Trophoblast cell (in vitro differentiated cells and primary cell): Measurements from ENCODE around the gene TNS4.

Experiments
- DNase-seq, 2 donors: peaks; one replicate each; pipeline ENCODE4 v3.0.0-alpha.2; 2016
- H2AFZ ChIP-seq: 2 replicates; pipeline ENCODE4 v1.6.1; 2013; ENCODE audit warnings: low read length, moderate library complexity, mild to moderate bottlenecking; ENCODE audit not compliant: insufficient read depth, poor library complexity
- H2AK5ac ChIP-seq: 2 replicates; pipeline ENCODE4 v1.6.1; 2013; ENCODE audit warnings: mild to moderate bottlenecking, low read length
- H2BK120ac ChIP-seq: 2 replicates; pipeline ENCODE4 v1.6.1; 2013; ENCODE audit warnings: low read length, mild to moderate bottlenecking, moderate library complexity; ENCODE audit not compliant: insufficient read depth, poor library complexity
- H2BK12ac ChIP-seq: 2 replicates; pipeline ENCODE4 v1.6.1; 2013; ENCODE audit warnings: mild to moderate bottlenecking, low read length, moderate library complexity
- H2BK5ac ChIP-seq: 2 replicates; pipeline ENCODE4 v1.6.1; 2013; ENCODE audit warnings: low read length, low read depth, moderate library complexity, mild to moderate bottlenecking; ENCODE audit not compliant: poor library complexity
- H3K14ac ChIP-seq: 2 replicates; pipeline ENCODE4 v1.6.1; 2013; ENCODE audit warnings: mild to moderate bottlenecking, low read length
- H3K18ac ChIP-seq: 2 replicates; pipeline ENCODE4 v1.6.1; 2013; ENCODE audit warnings: mild to moderate bottlenecking, low read length
- H3K23ac ChIP-seq: 2 replicates; pipeline ENCODE4 v1.6.1; 2013; ENCODE audit warnings: low read length
- H3K27ac ChIP-seq: 2 replicates; pipeline ENCODE4 v1.5.1; 2013; ENCODE audit warnings: low read depth, mild to moderate bottlenecking, inconsistent platforms, low read length, moderate library complexity
- H3K27me3 ChIP-seq: 2 replicates; pipeline ENCODE4 v1.6.1; 2013; ENCODE audit warnings: inconsistent platforms, mild to moderate bottlenecking, low read length, moderate library complexity; ENCODE audit not compliant: insufficient read depth
- H3K36me3 ChIP-seq, 2 experiments: 1 replicate in 1 of 2; 2 replicates in 1 of 2; pipeline ENCODE4 v1.6.1; 2013; ENCODE audit warnings: low read length in 2 of 2, mild to moderate bottlenecking in 2 of 2, moderate library complexity in 1 of 2; ENCODE audit not compliant: insufficient read depth in 2 of 2, control insufficient read depth in 1 of 2
- H3K4ac ChIP-seq: 2 replicates; pipeline ENCODE4 v1.6.1; 2013; ENCODE audit warnings: low read depth, mild to moderate bottlenecking, low read length, moderate library complexity
- H3K4me1 ChIP-seq, 2 experiments: 1 replicate in 1 of 2; 2 replicates in 1 of 2; pipeline ENCODE4 v1.6.1; 2013; ENCODE audit warnings: low read length in 2 of 2, mild to moderate bottlenecking in 2 of 2, moderate library complexity in 1 of 2; ENCODE audit not compliant: insufficient read depth in 2 of 2, control insufficient read depth in 1 of 2
- H3K4me2 ChIP-seq: 2 replicates; pipeline ENCODE4 v1.6.1; 2013; ENCODE audit warnings: inconsistent platforms, mild to moderate bottlenecking, low read length, moderate library complexity
- H3K4me3 ChIP-seq: 2 replicates; pipeline ENCODE4 v1.5.1; 2013; ENCODE audit warnings: mild to moderate bottlenecking, low read depth, low read length, inconsistent platforms
- H3K79me1 ChIP-seq: one replicate; pipeline ENCODE4 v1.6.1; 2013; ENCODE audit warnings: low read length
- H3K79me2 ChIP-seq: 2 replicates; pipeline ENCODE4 v1.6.1; 2013; ENCODE audit warnings: low read length, mild to moderate bottlenecking; ENCODE audit not compliant: control insufficient read depth, insufficient read depth, poor library complexity
- H3K9ac ChIP-seq: 2 replicates; pipeline ENCODE4 v1.6.1; 2013; ENCODE audit warnings: mild to moderate bottlenecking, low read length
- H3K9me3 ChIP-seq: 2 replicates; pipeline ENCODE4 v1.6.1; 2013; ENCODE audit warnings: low read depth, mild to moderate bottlenecking, control low read depth, inconsistent platforms, low read length; ENCODE audit not compliant: insufficient read depth
- H4K12ac ChIP-seq: 2 replicates; pipeline ENCODE4 v1.6.1; 2013; ENCODE audit warnings: low read depth, mild to moderate bottlenecking, low read length, moderate library complexity
- H4K8ac ChIP-seq: 2 replicates; pipeline ENCODE4 v1.6.1; 2013; ENCODE audit warnings: low read depth, mild to moderate bottlenecking, low read length, moderate library complexity
- H4K91ac ChIP-seq: one replicate; pipeline ENCODE4 v1.6.1; 2013; ENCODE audit warnings: low read depth, mild to moderate bottlenecking, low read length, moderate library complexity
- WGBS: extraction: QIAGEN DNeasy Blood & Tissue Kit; methylation state at CpG from one replicate; pipeline ENCODE4 v1.1.7; 2013; ENCODE audit warnings: missing lambda C conversion rate; ENCODE audit not compliant: insufficient read length, insufficient coverage; ENCODE audit errors: extremely low coverage; 5-methylcytosine and 5-hydroxymethylcytosine counted together

Gene TNS4

GRCh38 chr17:40470932-40471828 is 30.2 kb downstream of the TNS4 start:
- peak overlapping the region; percentile 70 for H3K14ac ChIP-seq
- H4K91ac ChIP-seq, result peak overlapping the region; percentile 68
- no peak overlapping the region for H4K12ac ChIP-seq
- H3K36me3 ChIP-seq, result peaks cover 0 to 2% of the 10 kb centered on the region in 2 experiments
- H2BK12ac ChIP-seq, result peak overlapping the region; percentile 45
- H3K18ac ChIP-seq, result peak overlapping the region; percentile 50
- H3K27me3 ChIP-seq, result no peaks in the 10 kb centered on the region
- peak overlapping the region; percentile 4 for H3K4me3 ChIP-seq
- H3K79me2 ChIP-seq, result no peaks in the 10 kb centered on the region
- H3K9me3 ChIP-seq, result peaks cover 6% of the 10 kb centered on the region
- H2AFZ ChIP-seq, result peak overlapping the region; percentile 42
- no CpG with 5 or more reads among the region's 17 CpGs for WGBS
- H2AK5ac ChIP-seq, result no peak overlapping the region
- H3K27ac ChIP-seq, result peak overlapping the region; percentile 58
- peaks cover 9 to 16% of the 10 kb centered on the region in 2 experiments for H3K4me1 ChIP-seq
- no peak overlapping the region for H3K23ac ChIP-seq
- no peak overlapping the region for H3K9ac ChIP-seq
- peak overlapping the region; percentile 37 for H2BK5ac ChIP-seq
- peaks cover 6% of the 10 kb centered on the region for H3K79me1 ChIP-seq
- H2BK120ac ChIP-seq, result peak overlapping the region; percentile 71
- no peak overlapping the region for H3K4ac ChIP-seq
- no peak overlapping the region for H3K4me2 ChIP-seq
- DNase-seq, result peak in 1 of 2 donors; percentile 45
- peak overlapping the region; percentile 74 for H4K8ac ChIP-seq

- no peak overlapping the region for H2BK120ac ChIP-seq
- no peak overlapping the region for H2AFZ ChIP-seq
- no peak overlapping the region for H3K4me3 ChIP-seq
- no peak overlapping the region for H4K8ac ChIP-seq
- H4K12ac ChIP-seq, result no peak overlapping the region
- H3K14ac ChIP-seq, result no peak overlapping the region
- no peak overlapping the region for H2AK5ac ChIP-seq
- no peak overlapping the region for H3K23ac ChIP-seq
- WGBS, result no CpG with 5 or more reads among the region's 4 CpGs
- H3K9me3 ChIP-seq, result peaks cover 6% of the 10 kb centered on the region
- no peak overlapping the region for H3K27ac ChIP-seq
- no peaks in the 10 kb centered on the region for H3K79me2 ChIP-seq
- H3K18ac ChIP-seq, result no peak overlapping the region
- peaks cover 0 to 2% of the 10 kb centered on the region in 2 experiments for H3K36me3 ChIP-seq
- DNase-seq, result no peak
- H3K79me1 ChIP-seq, result peaks cover 5% of the 10 kb centered on the region
- no peaks in the 10 kb centered on the region for H3K27me3 ChIP-seq
- H2BK12ac ChIP-seq, result no peak overlapping the region
- no peak overlapping the region for H2BK5ac ChIP-seq
- no peak overlapping the region for H3K4me2 ChIP-seq
- H3K4ac ChIP-seq, result no peak overlapping the region
- no peak overlapping the region for H4K91ac ChIP-seq
- no peak overlapping the region for H3K9ac ChIP-seq
- H3K4me1 ChIP-seq, result peaks cover 9 to 13% of the 10 kb centered on the region in 2 experiments
Measured at GRCh38 chr17:40469805-40470675, 31.4 kb downstream of the TNS4 start.

DNA sequence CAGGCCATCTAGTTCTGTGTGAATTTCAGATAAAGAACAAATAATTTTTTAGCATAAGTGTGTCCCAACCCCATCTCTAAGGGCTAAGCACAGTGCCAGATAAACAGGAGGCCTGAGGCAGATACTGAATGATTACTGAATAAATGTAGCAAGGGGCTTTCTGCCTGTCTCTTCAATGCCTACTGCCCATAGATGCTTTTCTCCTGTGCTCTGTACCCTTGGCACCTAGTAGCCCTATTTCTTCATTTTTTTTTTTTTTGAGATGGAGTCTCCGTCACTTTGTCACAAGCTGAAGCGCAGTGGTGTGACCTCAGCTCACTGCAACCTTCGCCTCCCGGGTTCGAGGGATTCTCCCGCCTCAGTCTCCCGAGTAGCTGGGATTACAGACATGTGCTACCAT is 32.9 kb downstream of the TNS4 start:
- H4K8ac ChIP-seq, result no peak overlapping the region

DNA sequence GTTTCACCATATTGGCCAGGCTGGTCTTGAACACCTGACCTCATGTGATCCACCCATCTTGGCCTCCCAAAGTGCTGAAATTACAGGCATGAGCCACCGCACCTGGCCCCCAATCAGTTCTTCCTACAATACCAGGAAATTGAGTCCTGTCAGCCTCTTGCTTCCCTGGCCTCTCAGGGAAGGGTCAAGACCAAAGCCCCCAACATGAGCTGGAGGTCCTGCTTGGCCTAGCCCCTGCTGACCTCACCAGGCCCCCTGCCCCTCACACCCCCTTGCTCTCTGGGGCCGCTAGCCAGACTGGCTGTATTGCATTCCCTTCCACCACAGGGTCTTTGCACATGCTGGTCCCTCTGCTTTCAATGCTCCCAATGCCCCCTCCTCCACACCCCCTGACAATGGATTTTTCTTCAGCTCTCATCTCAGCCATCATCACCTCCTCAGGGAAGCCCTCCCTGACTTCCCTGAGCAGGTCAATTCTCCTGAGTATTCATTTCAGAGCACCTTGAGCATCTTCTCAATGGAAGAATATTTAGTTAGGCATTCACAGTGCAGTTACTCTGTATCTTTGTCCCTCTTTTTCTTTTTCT is 34.0 kb downstream of the TNS4 start:
- H3K23ac ChIP-seq, result no peak overlapping the region
- no peak overlapping the region for H2AFZ ChIP-seq
- no peak overlapping the region for H3K27ac ChIP-seq
- no peak overlapping the region for H3K14ac ChIP-seq
- H3K79me2 ChIP-seq, result no peaks in the 10 kb centered on the region
- H2BK12ac ChIP-seq, result no peak overlapping the region
- peaks cover 4% of the 10 kb centered on the region for H3K9me3 ChIP-seq
- H4K91ac ChIP-seq, result no peak overlapping the region
- H3K27me3 ChIP-seq, result no peaks in the 10 kb centered on the region
- H2BK120ac ChIP-seq, result no peak overlapping the region
- WGBS, result no CpG with 5 or more reads among the region's 2 CpGs
- H3K9ac ChIP-seq, result no peak overlapping the region
- H4K8ac ChIP-seq, result no peak overlapping the region
- no peak overlapping the region for H2AK5ac ChIP-seq
- no peaks in the 10 kb centered on the region for H3K36me3 ChIP-seq
- H3K4ac ChIP-seq, result no peak overlapping the region
- H3K4me2 ChIP-seq, result no peak overlapping the region
- no peak overlapping the region for H4K12ac ChIP-seq
- H3K18ac ChIP-seq, result no peak overlapping the region
- no peak overlapping the region for H3K4me3 ChIP-seq
- H3K4me1 ChIP-seq, result peaks cover 9 to 13% of the 10 kb centered on the region in 2 experiments
- H3K79me1 ChIP-seq, result peaks cover 5% of the 10 kb centered on the region
- H2BK5ac ChIP-seq, result no peak overlapping the region
- no peak for DNase-seq

More for the DNA sequence above, 32.9 kb downstream of the TNS4 start:
- peaks cover 5% of the 10 kb centered on the region for H3K79me1 ChIP-seq
- no peak overlapping the region for H3K4me3 ChIP-seq
- H3K36me3 ChIP-seq, result no peaks in the 10 kb centered on the region
- H4K12ac ChIP-seq, result no peak overlapping the region
- peaks cover 9 to 13% of the 10 kb centered on the region in 2 experiments for H3K4me1 ChIP-seq
- peaks cover 6% of the 10 kb centered on the region for H3K9me3 ChIP-seq
- no peak overlapping the region for H2BK12ac ChIP-seq
- DNase-seq, result no peak
- H3K23ac ChIP-seq, result no peak overlapping the region
- no CpG with 5 or more reads among the region's 7 CpGs for WGBS
- H3K27ac ChIP-seq, result no peak overlapping the region
- no peak overlapping the region for H3K4me2 ChIP-seq
- no peak overlapping the region for H3K18ac ChIP-seq
- H3K27me3 ChIP-seq, result no peaks in the 10 kb centered on the region
- H3K9ac ChIP-seq, result no peak overlapping the region
- no peak overlapping the region for H2BK5ac ChIP-seq
- H3K4ac ChIP-seq, result no peak overlapping the region
- no peak overlapping the region for H3K14ac ChIP-seq
- no peak overlapping the region for H2AK5ac ChIP-seq
- H4K91ac ChIP-seq, result no peak overlapping the region
- H2AFZ ChIP-seq, result no peak overlapping the region
- no peak overlapping the region for H2BK120ac ChIP-seq
- no peaks in the 10 kb centered on the region for H3K79me2 ChIP-seq
